Measurements from ENCODE around the gene DOCK3. TPM values are rescaled to one million over a fixed set of nuclear protein-coding genes. Genes with fewer than 3 reads are reported as not detected.
"Not testable (repeated sequence)": the region's sequence is repeated elsewhere in the genome, so short reads cannot be mapped to it uniquely, and the experiment has no call there.

Gene DOCK3
- total RNA-seq, 1 experiment from 2014 or later = 0.12 TPM

GRCh38 chr3:50651920-50652529, 22.7 kb upstream of the DOCK3 start:
- DNase-seq (ENCODE audit: low spot score) = no peak

GRCh38 chr3:50652709-50653108, 22.0 kb upstream of the DOCK3 start:
- DNase-seq (ENCODE audit: low spot score) = no peak

DNA sequence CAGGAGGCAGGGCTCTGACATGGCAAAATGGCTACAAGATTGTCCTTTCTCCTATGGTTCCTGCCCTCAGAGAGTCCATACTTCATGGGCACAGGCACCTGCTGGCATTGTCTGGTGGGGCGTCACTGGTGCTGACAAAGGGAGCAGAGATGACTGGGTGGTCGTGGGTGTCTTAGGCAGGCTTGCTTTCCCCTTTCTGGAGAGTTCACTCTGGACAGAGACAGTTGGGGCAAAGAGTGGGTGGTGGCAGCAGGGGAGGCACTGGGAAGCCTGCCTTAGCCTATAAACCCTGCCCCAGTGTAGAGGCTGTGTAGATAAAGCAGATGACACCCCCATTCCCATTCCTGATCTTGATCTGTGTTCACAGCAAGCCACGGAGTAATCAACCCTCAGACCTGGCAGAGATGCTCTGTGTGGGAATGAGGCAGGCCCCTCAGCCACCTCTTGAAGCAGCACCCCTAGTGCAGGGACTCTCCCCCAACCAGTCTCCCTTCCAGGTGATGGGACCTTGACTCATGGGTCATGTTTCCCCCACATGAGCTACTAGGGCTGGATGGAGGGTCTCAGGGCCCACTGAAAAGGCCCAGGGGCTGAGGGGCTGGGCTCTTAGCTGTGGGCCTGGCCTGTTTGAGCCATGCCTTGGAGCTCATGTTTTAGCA, 20.7 kb upstream of the DOCK3 start:
- no peak for DNase-seq (ENCODE audit: low spot score)

GRCh38 chr3:50655009-50655830, 19.5 kb upstream of the DOCK3 start:
- no peak for DNase-seq (ENCODE audit: low spot score)

DNA sequence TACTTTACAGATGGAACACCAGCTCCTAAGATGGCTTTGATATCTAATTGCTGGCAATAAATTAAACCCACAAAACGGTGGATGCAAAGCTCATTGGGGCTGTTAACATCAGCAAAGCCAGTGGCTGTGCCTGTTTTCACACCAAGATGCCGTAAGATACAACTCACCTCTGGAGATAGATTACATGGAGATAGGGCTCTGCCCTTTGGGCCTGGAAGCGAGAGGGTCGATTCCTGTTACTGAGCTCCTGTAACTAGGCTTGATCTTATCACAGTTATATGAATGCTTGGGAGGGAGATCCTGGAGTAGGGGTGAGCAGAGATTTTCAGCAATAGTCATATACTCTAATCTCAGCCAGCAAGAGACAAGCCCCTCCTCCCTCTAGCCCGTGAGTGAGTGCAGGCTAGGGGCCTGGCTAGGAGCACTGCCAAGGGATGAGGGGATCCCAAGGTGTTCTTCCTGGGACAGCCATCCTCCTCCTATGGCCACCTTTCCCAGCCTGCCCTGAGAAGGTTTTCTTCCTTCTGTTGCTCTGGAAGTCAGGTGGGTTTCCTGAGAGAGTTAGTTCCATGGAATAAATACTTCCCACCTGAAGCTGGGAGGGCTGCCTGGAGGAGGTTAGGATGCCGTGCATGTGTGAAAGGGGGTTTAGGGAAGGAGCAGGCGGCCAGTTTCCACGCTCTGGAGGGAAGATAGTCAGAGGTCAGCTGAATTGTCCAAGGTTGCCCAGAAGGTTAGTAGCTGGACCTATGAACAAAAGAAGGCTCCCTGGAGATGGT, 18.1 kb upstream of the DOCK3 start:
- no peak for DNase-seq (ENCODE audit: low spot score)

- no peak for DNase-seq (ENCODE audit: low spot score)
Measured at GRCh38 chr3:50657407-50657806, 17.3 kb upstream of the DOCK3 start.

- DNase-seq (ENCODE audit: low spot score) = no peak
Measured at GRCh38 chr3:50657816-50658215, 16.9 kb upstream of the DOCK3 start.

GRCh38 chr3:50658416-50658815, 16.3 kb upstream of the DOCK3 start:
- DNase-seq (ENCODE audit: low spot score) = no peak

DNA sequence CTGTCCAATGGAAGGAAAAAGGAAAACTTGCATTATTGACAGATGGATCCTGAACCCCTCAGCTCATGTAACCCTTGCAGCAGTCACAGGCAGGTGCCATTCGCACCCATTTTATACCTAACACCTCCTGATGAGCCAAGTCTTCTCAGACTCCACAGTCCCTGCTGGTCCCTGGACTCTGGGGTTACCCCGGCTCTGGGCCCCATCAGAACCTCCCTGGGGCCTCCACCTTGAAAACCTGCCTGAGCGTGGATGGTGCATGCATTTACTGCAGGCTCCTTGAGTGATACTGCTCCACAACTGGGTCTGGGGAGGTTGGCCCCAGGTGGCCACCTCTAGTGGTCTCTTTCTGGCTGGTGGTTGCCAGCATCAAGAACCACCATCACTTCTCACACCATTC, 15.9 kb upstream of the DOCK3 start:
- no peak for DNase-seq (ENCODE audit: low spot score)

DNA sequence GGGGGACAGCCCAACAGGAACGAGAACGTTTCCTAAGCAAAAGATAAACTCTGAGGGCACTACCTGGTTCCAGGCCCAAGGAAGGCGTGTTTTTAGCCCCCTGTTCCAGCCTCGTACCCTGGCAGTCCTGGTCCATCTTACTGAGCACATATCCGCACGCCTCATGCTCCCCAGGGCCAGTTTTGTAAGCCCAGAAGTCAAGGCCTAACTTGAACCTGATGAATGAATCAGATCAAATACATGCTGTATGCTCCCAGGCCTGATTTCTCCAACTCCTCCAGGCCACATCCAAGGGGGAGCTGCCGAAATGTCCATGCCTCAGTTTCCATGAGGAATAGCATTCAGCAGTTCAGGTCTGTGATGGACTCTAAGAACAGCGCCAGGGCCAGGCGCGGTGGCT, 14.3 kb upstream of the DOCK3 start:
- DNase-seq (ENCODE audit: low spot score) = no peak

DNA sequence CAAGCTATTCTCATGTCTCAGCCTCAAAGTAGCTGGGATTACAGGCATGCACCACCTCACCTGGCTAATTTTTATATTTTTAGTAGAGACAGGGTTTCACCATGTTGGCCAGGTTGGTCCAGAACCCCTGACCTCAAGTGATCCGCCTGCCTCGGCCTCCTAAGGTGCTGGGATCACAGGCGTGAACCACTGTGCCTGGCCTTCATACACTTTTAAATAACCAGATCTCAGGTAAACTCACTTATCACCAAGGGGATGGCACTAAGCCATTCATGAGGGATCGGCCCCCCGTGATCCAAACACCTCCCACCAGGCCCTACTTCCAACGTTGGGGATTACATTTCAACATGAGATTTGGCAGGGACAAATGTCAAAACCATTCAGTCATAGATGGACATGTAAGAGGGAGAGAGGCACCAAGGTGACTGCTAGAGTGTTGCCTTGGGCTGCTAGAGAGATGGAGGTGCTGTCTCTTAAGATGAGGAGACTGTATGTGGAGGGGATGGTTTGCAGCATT, 13.3 kb upstream of the DOCK3 start:
- DNase-seq (ENCODE audit: low spot score) = no peak

GRCh38 chr3:50662408-50662807, 12.3 kb upstream of the DOCK3 start:
- no peak for DNase-seq (ENCODE audit: low spot score)

GRCh38 chr3:50665081-50665840, 9.5 kb upstream of the DOCK3 start:
- DNase-seq (ENCODE audit: low spot score) = no peak

- not testable (repeated sequence) for DNase-seq (ENCODE audit: low spot score)
Measured at GRCh38 chr3:50665841-50666115, 8.9 kb upstream of the DOCK3 start.

DNA sequence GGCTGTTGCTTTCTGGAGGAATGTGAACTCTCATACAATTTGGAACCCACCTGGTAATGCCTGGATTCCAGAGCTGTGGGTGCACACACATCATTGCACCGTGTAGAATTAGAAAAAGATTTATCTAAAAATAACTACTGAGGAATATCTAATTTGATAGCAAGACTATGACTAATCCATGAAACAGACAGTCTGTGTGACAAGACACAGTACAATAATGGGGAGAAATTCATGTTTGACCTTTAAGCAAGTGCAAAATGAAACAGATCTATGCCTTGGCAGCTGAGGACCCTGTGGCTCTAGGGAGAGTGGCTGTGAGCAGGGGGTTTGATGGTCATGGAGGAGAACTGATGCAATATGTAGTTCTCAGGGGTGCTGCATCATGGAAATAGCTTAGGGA, 7.9 kb upstream of the DOCK3 start:
- DNase-seq (ENCODE audit: low spot score) = no peak

GRCh38 chr3:50671331-50671730, 3.4 kb upstream of the DOCK3 start:
- peak; percentile 91 for DNase-seq (ENCODE audit: low spot score)

DNA sequence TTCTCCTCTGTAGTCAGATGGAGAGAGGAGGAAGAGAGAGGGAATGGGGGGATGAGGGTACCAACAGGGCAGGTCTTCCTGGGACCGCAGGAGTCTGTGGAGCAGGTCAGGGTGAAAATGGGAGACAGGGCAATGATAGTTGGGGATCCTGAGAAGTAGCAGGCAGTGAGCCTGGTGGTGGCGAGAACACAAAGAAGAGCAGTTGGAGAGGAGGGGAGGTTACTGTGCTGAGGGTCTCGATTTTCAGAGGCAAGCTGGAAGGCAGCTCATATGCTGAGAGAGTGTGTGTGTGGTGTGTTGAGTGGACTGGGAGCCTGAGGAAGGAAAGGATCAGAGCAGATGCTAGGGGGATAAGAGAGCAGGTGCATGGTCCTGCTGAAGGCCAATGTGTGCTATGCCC, 2.1 kb upstream of the DOCK3 start:
- no peak for DNase-seq (ENCODE audit: low spot score)

- no peak for DNase-seq (ENCODE audit: low spot score)
Measured at GRCh38 chr3:50673931-50674330, 796 bp upstream of the DOCK3 start.

- no peak for DNase-seq (ENCODE audit: low spot score)
Measured at GRCh38 chr3:50675179-50676030, 678 bp downstream of the DOCK3 start.

- no peak for DNase-seq (ENCODE audit: low spot score)
Measured at GRCh38 chr3:50676031-50676705, 1.4 kb downstream of the DOCK3 start.

Data from H4 (cell line).